Amniotic epithelial cell (primary cell): ENCODE measurements around the gene TSKU.
A peak's percentile ranks its signal among the peaks of the same experiment; 100 is the strongest.

ENCODE experiments used
- DNase-seq: peaks from one replicate; pipeline ENCODE4 v3.0.0-alpha.2; 2010; ENCODE audit warnings: low read depth

TSKU gene

DNA sequence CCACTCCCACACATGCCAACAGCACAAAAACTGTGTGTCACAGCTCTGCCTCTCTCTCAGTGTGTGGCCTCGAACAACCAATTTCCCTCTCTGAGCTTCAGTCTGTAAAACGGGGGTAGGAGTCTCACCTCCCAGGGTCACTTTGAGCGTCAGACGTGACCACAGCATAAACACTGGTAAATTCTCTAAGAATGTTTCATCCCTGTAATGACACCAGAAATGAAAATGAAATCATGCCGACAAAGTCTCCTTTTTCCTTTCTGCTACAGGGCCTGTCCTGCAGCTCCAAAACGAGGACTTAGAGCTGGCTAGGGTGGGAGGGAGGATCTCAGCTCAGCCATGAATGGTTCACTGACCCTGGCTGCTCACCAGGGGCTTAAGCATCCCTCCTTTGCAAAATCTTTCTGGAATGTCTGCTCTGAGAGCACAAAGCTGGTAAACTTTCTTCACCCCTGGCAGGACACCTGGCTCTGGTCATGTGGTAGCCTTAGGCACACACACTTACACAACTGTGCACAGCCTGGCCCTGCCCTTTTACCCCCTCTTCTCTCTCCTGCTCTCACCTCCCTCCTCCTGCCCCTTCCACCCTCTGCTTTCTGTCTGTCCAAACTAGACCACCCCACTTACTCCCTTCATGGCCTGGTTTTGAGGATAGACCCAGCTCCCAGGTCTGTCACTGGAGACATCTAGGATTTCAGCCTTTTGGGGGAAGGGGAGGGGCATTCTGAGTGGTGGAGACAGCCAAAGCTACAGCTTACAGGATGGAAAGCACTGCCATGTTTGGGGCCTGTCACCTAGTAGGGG is 12.3 kb upstream of the TSKU start:
- peak; percentile 94 for DNase-seq

DNA sequence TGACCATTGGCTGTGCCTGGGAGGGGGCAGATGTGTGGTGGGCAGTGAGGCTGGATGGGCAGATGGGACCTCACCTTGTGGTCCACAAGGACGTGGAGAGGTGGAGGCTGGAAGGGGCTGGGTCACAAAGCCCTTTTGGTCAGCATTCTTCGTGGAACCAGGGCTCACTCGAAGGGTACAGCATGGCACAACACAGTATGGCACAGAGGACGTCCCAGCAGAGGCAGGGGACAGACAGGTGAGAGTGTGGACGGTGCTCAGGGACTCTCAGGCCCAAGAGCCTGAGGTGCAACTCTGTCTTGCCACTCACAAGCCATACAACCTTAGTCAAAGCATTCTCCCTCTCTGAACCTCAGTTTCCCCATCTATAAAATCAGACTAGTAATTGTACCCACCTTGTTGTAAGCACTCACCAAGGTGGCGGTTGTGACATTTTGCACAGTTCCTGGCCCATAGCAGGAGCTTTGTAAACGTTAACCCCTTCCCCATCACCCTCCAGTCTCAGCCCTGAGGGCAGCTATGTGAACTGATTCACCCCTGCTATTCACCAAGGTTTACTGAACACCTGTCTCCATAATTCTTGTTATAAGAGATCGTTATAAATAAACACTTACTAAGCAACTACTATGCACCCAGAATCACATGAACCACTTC is 11.6 kb upstream of the TSKU start:
- DNase-seq, result no peak

DNA sequence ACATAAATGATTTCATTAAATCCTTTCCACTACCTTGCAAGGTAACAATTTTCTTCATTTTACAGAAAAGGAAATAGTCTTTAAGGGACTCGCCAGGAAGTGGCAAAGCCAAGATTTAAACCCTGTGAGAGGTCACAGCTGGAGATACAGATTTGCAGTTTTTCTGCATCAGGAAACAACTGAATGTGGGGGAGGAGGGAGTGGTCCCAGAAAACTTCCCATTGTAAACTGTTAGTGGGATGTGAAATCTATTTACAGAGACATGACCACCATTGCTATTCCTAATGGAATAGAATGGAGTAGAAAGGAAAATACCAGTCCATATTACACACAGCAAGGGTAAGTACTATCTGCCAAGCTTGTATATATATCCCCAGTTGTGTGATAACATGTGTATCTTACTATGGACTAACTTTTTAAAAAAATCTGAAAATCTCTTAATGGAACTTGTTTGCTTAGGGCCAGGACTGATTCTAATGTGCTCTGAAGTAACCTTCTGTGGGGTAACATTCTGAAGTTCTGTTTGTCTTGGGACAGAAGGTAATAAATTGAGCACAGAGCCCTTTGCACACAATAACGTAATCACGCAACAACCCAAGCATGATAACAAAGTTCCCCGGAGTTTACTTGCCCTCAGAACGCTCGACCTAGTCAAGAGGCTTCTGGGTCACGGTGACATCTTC is 10.9 kb upstream of the TSKU start:
- peak; percentile 45 for DNase-seq

DNA sequence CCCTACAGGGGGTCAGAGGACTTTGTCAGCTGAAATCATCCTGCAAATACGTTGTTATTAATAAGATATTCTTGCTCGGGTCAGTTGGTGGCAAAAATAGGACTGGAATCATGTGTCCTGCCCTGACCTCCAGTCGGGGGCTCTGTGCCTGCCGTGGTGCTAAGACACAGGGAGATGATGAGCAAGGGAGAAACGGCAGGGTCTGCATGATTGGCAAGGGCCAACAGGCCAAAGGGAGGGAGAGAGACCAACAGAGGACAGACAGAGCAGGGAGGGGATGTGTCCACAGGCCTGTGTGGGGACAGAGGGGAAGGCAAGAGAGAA is 10.4 kb upstream of the TSKU start:
- no peak for DNase-seq

DNA sequence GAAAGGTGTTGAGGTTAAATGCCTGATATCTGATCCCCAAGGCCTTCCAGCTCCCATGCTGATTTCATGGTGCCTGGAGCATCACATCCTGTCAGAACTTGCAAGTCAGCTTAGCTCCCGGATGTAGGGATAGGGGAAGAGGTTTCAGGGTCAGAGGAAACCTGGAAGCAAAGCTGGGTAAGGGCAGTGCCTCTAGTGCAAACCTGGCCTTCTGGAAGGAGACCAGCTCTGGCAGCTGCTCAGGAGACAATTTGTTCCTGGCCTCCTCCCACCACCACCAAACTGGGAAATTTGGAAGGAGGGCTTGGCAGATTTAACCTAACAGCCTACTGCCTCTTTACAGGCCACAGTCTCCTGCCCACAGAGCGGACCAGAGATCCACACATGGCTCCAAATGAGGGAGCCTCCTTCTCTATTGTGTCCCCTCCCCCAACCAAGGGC is 9.2 kb upstream of the TSKU start:
- DNase-seq, result no peak

DNA sequence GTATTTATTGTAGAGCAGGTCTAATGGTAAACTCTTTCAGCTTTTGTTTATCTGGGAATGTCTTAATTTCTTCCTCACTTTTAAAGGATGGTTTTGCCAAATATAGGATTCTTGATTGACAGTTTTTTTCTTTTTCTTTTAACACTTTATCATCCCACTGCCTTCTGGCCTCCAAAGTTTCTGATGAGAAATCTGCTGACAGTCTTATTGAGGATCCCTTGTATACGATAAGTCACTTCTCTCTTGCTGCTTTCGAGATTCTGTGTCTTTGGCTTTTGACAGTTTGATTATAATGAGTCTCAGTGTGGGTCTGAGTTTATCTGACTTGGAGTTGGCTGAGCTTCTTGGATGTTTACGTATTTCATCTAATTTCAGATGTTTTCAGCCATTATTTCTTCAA is 6.7 kb upstream of the TSKU start:
- no peak for DNase-seq

DNA sequence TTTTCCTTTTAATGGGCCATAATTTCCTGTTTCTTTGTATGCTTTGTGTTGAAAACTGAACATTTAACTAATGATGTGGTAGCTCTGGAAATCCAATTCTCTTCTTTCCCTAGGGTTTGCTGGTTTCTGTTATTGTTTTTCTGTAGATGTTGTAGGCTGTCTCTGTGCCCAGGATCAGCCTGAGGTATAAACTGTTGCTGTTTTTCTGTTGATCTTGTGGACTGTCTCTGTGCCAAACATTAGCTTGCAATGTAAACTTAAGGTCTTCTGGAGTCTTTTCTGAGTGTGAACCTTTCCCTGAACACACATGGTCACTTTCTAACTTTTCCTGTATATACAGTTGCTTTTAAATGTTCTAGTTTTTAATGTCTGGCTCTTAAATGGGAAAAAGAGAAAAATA is 5.9 kb upstream of the TSKU start:
- no peak for DNase-seq

DNA sequence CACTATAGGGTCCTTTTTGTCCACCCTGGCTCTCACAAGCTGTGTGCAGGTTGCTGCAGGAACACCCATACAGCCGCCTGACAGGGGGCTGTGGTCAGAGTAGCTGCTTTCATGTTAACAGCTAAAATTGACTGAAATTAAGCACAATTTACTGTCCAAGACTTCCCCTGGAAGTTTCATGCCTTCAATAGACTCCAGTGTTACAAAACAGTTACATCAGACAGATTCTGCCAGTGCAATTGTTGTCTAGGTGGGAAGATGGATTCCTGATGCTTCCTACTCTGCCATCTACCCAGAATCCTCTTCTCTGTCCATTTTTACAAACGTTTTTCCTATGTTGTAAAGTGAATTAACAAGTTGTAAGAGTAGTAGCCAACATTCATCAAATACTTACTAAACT is 5.3 kb upstream of the TSKU start:
- no peak for DNase-seq

DNA sequence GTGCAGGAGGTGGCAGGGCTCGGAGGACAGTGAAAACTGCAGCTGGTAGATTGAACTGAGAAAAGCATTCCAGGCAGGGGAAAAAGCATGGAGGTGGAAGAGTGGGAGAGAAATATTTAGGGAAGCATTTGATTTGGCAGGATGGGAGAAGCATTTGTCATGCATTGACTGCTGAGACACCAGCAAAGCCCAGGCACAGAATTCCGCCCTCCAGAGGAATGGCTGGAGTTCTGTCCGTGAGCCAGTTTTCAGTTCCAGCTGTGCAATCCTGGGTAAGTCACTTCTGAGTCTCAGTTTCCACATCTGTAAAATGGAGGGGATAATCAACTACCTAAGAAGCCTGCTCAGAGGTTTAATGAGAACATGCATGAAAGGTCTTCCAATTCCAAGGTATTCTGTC is 4.3 kb upstream of the TSKU start:
- no peak for DNase-seq

DNA sequence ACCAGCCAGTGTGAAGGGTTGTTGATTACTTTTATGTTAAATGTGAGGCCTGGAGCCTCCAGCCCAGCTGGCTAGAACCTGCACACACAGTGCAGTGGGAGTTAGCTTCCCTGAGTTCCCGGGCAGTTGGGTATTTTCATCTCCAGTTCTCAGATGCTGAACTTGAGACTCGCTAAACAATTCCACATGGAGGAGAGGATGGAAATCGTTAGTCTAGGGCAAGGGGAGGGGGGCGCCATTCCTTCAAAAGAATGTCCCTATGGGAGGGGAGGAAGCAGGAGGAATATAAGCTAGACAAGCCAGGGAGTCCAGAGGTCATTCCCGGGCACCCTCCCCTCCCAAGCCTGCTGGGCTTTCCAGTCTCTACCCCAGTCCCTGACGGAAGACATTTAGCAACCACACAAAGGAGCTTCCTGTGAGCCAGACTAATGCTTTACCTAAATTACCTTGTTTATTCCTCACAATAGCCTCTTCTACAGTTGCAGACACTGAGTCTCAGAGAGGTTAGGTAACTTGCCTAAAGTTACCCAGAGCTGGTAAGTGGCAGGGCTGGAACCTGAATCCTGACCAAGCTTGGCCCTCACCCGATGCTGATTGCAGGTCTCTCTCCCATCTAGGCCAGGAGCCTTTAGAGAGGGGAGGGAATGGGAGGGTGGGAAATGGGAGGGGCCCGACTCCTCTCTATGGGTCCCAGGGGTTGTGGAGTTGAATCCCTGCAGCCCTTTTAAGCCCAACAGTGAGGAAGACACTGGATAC is 1.9 kb upstream of the TSKU start:
- DNase-seq, result no peak

DNA sequence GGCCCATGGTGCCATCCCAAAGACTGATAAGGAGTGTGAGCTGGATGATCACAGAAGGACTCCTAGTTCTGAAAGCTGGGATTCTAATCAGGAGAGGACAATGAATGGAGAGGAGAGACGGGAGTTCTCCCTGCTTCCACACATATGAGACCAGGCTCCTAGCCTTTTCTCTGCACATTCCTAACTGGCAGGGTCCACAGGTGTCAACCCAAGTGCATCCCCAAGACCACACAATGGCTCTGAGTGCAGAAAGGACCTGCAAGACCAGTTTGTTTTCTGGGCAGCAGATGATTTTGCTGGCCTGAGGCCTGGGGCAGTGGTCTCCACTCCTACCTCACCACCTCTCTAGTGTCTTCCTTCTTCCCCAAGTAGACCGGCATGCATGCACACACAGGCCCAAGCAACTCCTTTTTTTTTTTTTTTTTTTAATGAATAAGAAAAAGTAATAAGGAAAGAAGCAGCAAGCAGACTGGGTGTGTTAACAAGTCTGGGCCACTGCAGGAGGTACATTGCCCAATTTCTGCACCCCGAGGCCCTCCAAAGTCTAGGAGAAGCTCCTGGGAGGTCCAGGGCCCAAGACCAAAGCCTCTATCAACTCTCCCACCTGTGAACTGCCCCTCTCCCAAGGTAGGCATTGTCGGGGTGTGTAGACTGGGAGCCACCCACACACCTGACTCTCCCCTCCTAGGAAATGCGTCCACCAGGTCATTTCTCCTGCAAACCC is 1.2 kb upstream of the TSKU start:
- DNase-seq, result no peak

DNA sequence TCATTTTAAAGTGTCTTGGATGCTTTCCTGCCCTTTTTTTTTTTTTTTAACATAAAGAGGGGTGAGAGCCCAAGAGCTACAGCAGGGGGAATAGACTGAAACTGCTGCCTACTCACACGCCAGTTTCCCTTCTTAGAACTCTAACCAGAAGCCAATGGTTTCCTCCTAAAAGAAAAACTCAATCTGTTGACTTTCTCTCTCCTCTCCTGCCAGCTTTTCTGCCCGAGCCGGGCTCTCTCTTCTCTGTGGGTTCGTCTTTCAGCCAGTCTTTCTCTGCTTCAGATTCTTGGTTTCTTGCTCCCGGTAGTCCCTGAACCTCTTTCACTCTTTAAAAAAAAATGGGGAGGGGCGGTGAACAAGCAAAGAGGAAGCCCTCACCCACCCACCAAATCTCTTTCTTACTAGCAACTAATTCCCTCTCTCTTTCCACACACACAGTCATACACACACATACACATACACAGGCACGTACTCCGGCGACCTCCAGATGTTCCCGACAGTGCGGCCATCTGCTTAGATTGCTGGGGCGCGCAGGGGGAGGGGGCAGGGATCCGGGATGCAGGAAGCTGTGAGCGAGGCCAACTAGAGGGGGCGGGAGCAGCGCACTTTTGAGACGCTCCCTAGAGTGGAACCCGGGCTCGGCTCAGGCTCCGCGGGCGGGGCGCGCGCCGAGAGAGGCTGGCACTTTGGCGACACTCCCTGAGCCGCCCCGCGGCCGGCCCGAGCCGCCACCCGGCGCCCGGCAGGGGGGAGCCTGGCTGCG is 444 bp upstream of the TSKU start:
- DNase-seq, result peak; percentile 95

DNA sequence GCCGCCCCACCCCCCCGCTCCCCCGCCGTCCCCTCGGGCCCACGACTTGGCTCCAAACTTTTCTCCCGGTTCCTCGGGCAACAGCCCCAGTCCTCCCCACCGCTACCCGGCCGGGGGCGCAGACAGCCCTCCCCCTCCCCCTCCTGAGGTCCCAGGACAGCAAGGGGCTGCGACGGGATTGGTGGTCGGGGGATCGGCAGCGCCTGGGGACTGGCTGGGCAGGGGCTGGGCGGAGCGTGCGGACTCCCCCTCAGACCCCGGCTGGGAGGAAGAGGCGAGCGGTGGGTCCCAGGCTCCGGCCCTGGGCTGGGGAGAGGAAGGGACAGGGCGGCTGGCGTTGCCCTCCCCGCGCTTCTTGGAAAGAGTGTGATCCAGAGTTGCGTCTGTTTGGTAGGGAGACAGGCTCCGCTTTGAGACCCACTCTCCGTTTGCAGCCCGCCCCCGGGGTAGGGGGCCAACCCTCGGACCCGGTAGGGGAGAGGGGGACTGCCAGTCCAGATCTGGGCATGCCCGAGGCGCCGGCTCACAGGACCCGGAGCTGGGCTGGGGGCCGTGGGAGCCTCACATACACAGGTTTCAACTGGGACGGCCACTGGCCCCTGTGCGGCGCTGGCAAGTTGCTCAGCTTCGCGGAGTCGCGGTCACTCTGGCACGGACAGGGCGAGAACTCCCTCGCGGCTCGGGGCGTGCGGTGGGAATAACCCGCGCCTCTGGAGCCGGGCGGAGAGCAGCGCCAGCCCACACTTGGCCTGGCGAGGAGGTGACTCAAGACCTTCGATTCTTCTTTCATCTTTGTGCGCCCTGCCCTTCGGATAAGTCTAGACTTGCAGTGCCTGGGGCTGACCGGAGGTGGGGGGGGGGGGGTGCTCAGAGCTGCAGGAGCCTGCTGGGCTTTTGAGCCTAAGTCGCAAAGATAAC is 999 bp downstream of the TSKU start:
- peak; percentile 76 for DNase-seq

DNA sequence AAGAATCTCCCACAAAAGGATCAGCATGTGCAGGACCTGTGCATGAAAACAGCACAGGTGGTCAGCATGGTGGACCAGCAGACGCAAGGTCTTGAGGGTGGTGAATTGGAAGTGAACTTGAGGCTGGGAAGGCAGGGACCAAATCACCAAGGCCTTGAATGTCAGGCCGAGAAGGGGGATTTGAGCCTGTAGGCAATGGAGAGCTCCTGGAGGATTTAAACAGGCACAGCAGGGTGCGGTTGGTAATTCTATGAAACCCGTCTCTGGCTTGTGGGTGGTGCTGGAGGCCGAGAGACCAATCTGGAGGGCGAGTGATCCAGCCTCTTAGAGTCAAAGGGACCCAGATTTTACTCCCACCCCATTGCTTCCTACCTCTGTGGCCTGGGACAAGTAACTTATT is 2.4 kb downstream of the TSKU start:
- no peak for DNase-seq

DNA sequence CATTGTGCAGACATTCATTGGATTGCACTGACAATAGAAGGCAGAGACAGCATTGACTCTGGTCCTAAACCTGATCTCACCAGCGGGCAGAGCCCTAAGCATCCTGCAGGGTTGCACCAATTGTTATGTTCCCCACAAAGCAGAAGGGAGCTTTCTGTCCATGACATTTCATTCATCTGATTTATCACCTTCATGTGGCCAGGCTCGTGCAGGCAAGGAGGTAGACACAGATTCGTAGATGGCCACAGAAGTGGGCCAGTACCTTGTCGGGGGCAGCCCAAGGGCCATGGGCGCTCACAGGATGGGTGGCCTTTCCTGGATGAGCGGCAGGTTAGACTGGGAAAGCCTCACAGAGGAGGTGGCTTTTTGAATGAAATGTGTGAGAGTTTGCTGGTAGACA is 2.9 kb downstream of the TSKU start:
- no peak for DNase-seq

DNA sequence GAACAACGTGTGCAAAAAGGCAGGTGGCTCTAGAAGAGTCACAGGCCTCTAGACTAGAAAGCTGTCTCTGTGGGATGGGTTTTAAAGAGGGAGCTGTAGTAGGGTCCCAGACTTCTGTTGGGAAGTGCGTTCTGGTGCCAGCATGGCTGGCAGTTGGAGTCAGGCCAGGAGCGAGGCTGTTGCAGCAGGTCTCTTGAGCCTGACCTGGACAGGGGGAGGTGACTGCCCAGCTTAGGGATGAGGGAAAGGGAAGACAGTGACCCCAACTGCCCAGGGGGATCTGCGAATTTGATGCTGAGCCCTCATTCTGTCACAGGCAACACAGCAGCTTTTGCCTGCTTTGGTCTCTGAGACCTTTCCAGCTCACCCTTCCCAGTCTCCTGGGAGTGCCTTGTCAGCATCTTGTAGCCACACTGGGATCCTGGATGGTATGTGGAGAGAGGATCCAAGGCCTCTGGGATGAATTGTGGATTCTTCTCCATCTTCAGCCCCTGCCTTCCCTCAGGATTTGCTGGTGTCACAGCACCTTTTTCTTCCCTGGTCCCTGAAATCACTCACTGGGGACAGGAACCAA is 3.4 kb downstream of the TSKU start:
- DNase-seq, result no peak

DNA sequence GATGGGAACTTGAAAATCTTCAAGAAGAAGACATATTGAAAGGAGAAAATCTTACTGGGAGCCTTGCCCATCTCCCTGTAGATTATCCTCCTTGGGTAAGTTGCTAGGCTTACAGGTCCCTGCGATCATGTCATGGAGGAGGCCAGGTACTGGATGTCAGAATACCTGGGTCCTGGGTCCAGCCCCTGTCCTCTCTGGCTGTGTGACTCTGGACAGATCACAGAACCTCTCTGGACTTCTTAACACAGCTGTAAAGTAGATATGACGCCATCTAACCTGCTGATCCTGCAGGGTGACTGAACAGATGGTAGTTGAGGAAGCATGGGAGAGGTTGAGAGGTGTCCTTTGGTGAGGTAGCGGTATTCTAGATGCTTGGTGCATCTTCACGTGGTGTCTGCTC is 4.1 kb downstream of the TSKU start:
- DNase-seq, result no peak

DNA sequence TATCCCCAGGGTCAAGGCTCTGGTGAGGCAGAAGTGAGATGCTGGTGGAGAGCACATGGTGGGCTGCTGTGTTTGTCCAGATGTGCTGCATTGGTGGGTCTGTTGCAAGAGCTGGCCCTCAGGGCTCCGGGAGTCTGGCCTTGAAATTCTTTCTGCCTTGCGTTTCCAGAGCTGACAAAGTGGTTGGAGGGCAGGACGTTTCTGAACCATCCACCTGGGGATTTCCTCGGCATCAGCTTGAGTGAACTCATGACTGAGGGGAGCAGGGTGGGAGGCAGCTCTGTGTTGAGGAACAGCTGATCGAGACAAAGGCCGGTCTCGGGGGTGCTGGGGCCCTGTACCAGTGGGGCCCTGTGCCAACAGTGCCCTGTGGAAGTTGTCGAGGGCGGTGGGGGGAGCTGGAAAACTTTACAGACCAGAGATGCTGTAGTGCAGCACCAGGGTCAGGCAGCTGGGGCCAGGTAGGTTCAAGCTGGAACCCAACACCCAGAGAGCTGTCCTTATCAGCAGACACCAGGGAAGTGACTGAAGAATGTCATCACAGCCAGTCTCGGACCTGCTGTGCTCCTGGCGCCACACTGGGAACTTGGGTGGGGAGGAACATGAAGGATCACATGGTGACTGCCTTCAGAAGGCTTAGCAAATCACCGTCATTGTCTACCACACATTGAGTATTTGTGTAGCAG is 4.9 kb downstream of the TSKU start:
- DNase-seq, result peak; percentile 88
